HG03575 (cell line): ENCODE results near the gene ZNF644.
"Not testable (repeated sequence)": the region's sequence is repeated elsewhere in the genome, so short reads cannot be mapped to it uniquely, and the experiment has no call there.

ENCODE experiments used
- ATAC-seq: cut with Tn5 transposase; IDR thresholded peaks from one replicate; pipeline ENCODE4 v1.9.1; 2021; ENCODE audit not compliant: unreplicated experiment, insufficient number of reproducible peaks, low FRiP score; ENCODE audit errors: extremely low read depth

ZNF644 gene

GRCh38 chr1:91021686-91022517 is at the start of gene ZNF644:
ZNF644 (minus strand) TSS chr1:91022035; CDS start chr1:90982353, 39,682 bp downstream.
- ATAC-seq, result peak; percentile 59

GRCh38 chr1:91070298-91070697 is 48.5 kb upstream of the ZNF644 start:
- no peak for ATAC-seq

- no peak for ATAC-seq
Observed at GRCh38 chr1:91066538-91066937, 44.7 kb upstream of the ZNF644 start.

GRCh38 chr1:91065337-91065736 is 43.5 kb upstream of the ZNF644 start:
- no peak for ATAC-seq

GRCh38 chr1:91063403-91063802 is 41.6 kb upstream of the ZNF644 start:
- not testable (repeated sequence) for ATAC-seq

- no peak for ATAC-seq
Observed at GRCh38 chr1:91059157-91059556, 37.3 kb upstream of the ZNF644 start.

GRCh38 chr1:91057784-91058183 is 35.9 kb upstream of the ZNF644 start:
- no peak for ATAC-seq

- ATAC-seq, result peak; percentile 48
Observed at GRCh38 chr1:91054780-91055481, 33.1 kb upstream of the ZNF644 start.

GRCh38 chr1:91053630-91054029 is 31.8 kb upstream of the ZNF644 start:
- no peak for ATAC-seq

GRCh38 chr1:91049551-91049950 is 27.7 kb upstream of the ZNF644 start:
- ATAC-seq, result not testable (repeated sequence)

- ATAC-seq, result no peak
Observed at GRCh38 chr1:91046766-91047165, 24.9 kb upstream of the ZNF644 start.

GRCh38 chr1:91045284-91045683 is 23.4 kb upstream of the ZNF644 start:
- no peak for ATAC-seq

GRCh38 chr1:91044776-91045175 is 22.9 kb upstream of the ZNF644 start:
- ATAC-seq, result not testable (repeated sequence)

GRCh38 chr1:91042372-91042771 is 20.5 kb upstream of the ZNF644 start:
- not testable (repeated sequence) for ATAC-seq

GRCh38 chr1:91038582-91038981 is 16.7 kb upstream of the ZNF644 start:
- no peak for ATAC-seq

- no peak for ATAC-seq
Observed at GRCh38 chr1:91036894-91037829, 15.3 kb upstream of the ZNF644 start.

- no peak for ATAC-seq
Observed at GRCh38 chr1:91032349-91032748, 10.5 kb upstream of the ZNF644 start.

- no peak for ATAC-seq
Observed at GRCh38 chr1:91031081-91031480, 9.2 kb upstream of the ZNF644 start.

- ATAC-seq, result no peak
Observed at GRCh38 chr1:91026777-91027176, 4.9 kb upstream of the ZNF644 start.
